D341Med (cell line): ENCODE results near the gene CREBBP.

ENCODE experiments used
- DNase-seq: peaks from one replicate; pipeline ENCODE4 v3.0.0; 2012; ENCODE audit warnings: low spot score

CREBBP gene

DNA sequence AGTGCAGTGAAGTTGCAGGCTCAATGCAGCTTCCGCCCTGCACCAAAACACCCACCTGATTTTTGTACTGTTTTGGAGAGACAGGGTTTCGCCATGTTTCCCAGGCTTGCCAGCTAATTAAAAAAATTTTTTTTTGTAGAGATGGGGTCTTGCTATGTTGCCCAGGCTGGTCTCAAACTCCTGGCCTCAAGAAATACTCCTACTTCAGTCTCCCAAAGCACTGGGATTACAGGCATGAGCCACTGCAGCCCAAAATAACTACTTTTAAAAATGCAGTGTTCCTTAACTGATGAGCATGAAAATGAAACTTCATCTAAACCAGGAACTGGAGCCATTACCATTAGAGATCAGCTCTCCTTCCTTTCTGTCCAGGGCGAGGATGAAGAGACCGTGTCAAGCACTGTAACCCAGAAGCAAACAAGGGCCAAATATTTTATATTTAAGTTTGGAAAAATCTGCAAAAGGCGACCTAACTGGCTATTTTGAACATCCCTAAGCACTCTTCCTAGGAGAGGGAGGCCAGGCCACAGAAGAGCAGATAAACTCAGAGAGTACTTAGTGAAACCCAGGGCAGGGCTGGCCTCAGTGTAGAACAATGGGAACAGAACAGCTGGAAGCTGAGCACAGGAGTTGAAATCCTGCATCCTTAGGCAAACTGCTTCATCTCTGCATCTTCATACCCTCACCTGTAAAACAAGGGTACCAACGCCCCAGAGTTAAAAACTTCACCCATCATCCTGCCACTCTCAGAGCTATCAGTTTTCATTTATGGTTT lies 24.0 kb downstream of the CREBBP start:
- DNase-seq: no peak

GRCh38 chr16:3854750-3855541 lies 25.6 kb downstream of the CREBBP start:
- DNase-seq: no peak

- no peak for DNase-seq
These were observed 30.0 kb downstream of the CREBBP start for GRCh38 chr16:3850544-3850899.

- DNase-seq: no peak
These were observed 30.6 kb downstream of the CREBBP start for GRCh38 chr16:3849751-3850543.

GRCh38 chr16:3846595-3847091 lies 33.9 kb downstream of the CREBBP start:
- DNase-seq: no peak

- DNase-seq: no peak
These were observed 34.4 kb downstream of the CREBBP start for GRCh38 chr16:3846087-3846486.

DNA sequence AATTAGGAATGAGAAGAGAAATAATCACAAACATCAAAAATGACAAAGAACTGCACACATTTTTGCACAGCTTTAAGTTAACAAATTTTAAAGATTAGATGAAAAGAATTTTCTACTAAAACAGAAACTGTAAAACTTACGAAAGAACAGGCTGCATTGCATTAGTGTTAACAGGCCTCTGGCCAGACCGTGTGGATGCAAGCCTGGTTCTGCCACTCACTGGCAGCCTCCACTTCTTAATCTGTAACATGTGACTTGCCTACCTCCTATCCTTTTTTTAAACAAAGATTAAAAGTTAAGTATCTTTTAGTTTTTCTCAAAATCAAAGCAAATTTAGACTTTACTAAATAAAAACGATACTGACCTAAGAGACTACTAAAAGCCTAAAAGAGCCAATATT lies 37.5 kb downstream of the CREBBP start:
- DNase-seq: no peak

GRCh38 chr16:3841729-3842508 lies 38.6 kb downstream of the CREBBP start:
- DNase-seq: no peak

DNA sequence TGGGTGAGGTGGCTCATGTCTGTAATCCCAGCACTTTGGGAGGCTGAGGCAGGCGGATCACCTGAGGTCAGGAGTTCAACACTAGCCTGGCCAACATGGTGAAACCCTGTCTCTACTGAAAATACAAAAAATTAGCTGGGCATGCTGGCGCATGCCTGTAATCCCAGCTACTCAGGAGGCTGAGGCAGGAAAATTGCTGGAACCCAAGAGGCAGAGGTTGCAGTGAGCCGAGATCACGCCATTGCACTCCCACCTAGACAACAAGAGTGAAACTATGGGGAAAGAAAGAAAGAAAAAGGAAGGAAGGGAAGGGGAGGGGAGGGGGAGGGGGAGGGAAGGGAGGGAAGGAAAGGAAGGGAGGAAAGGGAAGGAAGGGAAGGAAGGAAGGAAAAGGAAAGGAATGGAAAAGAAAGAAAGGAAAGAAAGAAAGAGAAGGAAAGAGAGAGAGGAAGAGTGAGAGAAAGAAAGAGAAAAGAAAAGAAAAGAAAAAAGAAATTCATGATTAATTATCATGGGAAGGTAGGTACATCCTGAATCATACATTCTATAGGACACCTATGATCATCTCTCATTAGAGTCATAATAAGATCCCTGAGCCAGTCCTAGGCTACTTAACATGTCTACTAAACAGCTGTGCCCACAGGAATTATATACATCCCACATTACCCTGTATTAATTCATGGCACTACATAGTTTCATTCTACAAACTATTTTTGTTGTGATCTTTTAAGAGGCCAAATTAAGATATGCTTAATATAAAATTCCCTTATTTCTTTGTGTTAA lies 40.9 kb downstream of the CREBBP start:
- no peak for DNase-seq

DNA sequence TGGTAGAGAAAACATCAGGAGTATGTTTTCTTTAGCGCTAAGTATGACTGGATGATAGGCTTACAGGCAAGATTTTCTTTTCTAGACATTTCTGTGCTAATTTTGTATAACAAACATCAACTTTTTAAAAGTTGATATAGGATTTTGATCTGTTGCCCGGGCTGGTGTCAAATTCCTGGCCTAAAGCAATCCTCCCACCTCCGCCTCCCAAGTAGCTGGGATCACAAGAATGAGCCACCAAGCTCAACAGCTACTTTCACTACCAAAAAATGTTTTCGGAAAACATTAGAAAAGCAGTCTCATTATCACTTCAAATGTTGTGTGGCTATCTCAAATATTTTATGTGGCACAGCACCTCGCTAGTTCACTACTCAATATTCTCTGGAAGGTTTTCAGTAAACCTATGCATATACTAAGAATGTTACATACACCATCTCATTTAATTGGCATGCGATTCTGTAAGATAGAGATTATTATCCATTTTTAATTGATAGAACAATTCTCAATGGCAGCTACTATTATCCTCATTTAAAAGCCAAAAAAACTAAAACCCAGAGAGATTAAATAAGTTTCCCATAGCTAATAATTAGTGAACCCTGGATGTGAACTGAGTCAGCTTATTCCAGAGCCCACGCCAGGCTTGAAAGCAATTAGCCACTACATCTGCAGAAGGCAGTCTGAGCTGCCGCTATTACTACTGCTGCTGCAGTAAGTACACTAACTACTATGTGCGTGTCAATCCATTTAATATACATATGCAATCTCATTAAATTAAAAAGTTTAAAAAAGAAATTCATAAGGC lies 41.7 kb downstream of the CREBBP start:
- no peak for DNase-seq

DNA sequence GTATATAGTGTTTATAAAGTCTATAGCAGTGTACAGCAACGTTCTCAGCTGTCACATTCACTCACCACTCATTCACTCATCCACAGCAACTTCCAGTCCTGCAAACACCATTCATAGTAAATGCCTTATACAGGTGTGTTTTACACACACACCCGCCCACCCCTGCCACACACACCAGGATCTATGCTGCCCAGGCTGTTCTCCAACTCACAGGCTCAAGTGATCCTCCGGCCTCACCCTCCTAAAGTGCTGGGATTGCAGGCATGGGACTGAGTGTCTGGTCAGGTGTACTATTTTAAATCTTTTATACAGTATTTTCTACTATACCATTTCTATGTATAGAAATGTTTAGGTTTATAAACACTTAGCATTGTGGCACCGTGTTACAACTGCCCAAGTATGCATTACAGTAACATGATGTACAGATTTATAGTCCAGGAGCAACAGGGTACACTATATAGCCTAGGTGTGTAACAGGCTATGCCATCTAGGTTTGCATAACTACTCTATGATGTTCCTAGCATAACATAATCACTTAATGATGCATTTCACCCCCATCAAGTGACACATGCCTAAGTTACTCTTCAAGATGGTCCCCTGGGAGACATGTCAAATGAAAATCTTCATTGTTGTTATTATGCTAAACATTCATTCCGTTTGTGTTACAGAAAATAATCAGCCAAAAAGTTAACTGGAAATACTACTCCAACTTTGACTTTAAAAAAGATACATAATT lies 42.5 kb downstream of the CREBBP start:
- DNase-seq: no peak

GRCh38 chr16:3836641-3837040 lies 43.9 kb downstream of the CREBBP start:
- DNase-seq: no peak

DNA sequence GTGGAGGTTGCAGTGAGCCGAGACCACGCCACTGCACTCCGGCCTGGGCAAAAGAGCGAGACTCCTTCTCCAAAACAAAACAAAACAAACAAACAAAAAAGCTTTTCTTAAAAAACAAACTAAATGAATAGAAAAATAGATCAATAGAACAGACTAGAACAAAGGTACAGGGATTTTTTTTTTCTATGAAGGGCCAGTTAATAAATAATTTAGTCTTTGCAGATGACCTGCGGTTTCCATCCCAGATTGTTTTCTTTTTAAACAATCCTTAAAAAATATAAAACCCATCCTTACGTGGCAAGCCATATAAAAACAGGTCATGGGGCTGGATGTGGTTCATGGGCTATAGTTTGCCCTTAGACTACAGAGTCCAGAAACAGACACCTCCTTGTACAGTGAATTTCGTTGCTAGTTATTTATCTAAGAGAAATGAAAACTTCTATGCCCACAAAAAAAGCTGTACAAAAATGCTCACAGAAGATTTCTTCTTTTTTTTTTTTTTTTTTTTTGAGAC lies 45.4 kb downstream of the CREBBP start:
- DNase-seq: no peak

DNA sequence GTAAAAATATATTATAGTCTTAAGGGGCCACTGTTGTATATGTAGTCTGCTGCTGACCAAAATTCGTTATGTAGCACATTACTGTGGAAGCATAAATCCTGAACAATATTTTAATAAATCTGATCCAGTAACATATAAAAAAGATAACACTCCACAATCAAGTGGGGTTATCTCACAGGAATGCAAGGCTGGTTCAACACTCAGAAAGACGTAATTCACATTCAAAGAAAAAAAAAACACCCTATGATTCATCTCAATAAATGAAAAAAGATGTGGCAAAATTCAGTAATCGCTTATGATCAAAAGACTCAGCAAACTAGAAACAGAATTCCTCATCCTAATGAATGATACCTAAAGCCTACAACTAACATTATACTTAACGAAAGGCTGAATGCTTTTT lies 47.8 kb downstream of the CREBBP start:
- DNase-seq: no peak

GRCh38 chr16:3830625-3831254 lies 49.8 kb downstream of the CREBBP start:
- DNase-seq: no peak

GRCh38 chr16:3829631-3830536 lies 50.6 kb downstream of the CREBBP start:
- DNase-seq: no peak

GRCh38 chr16:3825940-3826339 lies 54.6 kb downstream of the CREBBP start:
- DNase-seq: no peak

GRCh38 chr16:3825103-3825502 lies 55.4 kb downstream of the CREBBP start:
- no peak for DNase-seq
